Measurements from ENCODE around the gene MCM9. TPM values are rescaled to one million over a fixed set of nuclear protein-coding genes. Genes with fewer than 3 reads are reported as not detected.

Gene MCM9
- 17.6 to 21.7 TPM (median 19.4 TPM) in 3 replicates for total RNA-seq

GRCh38 chr6:118934461-118935330, at the start of gene MCM9:
Gene MCM9 (minus strand): TSS chr6:118935159. CDS start chr6:118931723, 3,436 bp downstream.
- H3K4me1 Mint-ChIP-seq, result peaks cover 18% of the 10 kb centered on the region
- DNase-seq (ENCODE audit: low spot score in 2 of 2, unreplicated experiment in 2 of 2), result peak; percentile 74 to 85
- H3K27ac Mint-ChIP-seq, result peak within 1 kb of the TSS; percentile 96
- no peaks in the 10 kb centered on the region for H3K9me3 Mint-ChIP-seq
- TF ChIP-seq, protein P1, sequence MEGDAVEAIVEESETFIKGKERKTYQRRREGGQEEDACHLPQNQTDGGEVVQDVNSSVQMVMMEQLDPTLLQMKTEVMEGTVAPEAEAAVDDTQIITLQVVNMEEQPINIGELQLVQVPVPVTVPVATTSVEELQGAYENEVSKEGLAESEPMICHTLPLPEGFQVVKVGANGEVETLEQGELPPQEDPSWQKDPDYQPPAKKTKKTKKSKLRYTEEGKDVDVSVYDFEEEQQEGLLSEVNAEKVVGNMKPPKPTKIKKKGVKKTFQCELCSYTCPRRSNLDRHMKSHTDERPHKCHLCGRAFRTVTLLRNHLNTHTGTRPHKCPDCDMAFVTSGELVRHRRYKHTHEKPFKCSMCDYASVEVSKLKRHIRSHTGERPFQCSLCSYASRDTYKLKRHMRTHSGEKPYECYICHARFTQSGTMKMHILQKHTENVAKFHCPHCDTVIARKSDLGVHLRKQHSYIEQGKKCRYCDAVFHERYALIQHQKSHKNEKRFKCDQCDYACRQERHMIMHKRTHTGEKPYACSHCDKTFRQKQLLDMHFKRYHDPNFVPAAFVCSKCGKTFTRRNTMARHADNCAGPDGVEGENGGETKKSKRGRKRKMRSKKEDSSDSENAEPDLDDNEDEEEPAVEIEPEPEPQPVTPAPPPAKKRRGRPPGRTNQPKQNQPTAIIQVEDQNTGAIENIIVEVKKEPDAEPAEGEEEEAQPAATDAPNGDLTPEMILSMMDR (IDR thresholded peaks at IDR 0.05; ENCODE audit: unreplicated experiment), result no peak
- H3K4me3 Mint-ChIP-seq, result peak within 1 kb of the TSS; percentile 93
- H3K27me3 Mint-ChIP-seq (ENCODE audit: low read depth), result no peaks in the 10 kb centered on the region
- H3K36me3 Mint-ChIP-seq, result peaks cover 8% of the 10 kb centered on the region

DNA sequence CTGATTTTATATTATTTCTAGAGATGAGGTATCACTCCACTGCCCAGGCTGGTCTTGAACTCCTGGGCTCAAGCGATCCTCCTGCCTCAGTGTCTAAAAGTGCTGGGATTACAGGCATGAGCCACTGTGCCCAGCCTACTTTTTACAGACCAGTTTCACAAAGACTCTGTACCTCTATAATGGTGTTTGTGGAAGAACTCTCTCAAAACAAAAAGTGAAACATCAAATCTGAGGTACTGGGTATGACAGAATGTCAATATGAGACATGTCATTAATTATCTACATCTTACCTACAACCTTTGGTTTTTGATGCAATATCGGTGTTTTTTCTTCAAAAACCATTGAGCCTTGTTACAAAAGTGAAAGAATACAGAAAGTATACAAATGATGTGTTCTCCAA, 49.4 kb upstream of the MCM9 start:
- Mint-ChIP-seq H3K4me1 (no peaks in the 10 kb centered on the region), H3K9me3 (no peaks in the 10 kb centered on the region), H3K36me3 (no peaks in the 10 kb centered on the region), H3K27me3 (ENCODE audit: low read depth) (no peaks in the 10 kb centered on the region), H3K27ac (no peak overlapping the region), H3K4me3 (no peak overlapping the region)
- TF ChIP-seq, protein P1 (IDR thresholded peaks at IDR 0.05; ENCODE audit: unreplicated experiment), result no peak
- no peak for DNase-seq (ENCODE audit: low spot score in 2 of 2, unreplicated experiment in 2 of 2)

GRCh38 chr6:118982575-118982911, 47.6 kb upstream of the MCM9 start:
- no peak overlapping the region for H3K27ac Mint-ChIP-seq
- H3K9me3 Mint-ChIP-seq, result no peaks in the 10 kb centered on the region
- DNase-seq (ENCODE audit: low spot score in 2 of 2, unreplicated experiment in 2 of 2), result no peak
- TF ChIP-seq, protein P1 (IDR thresholded peaks at IDR 0.05; ENCODE audit: unreplicated experiment), result no peak
- peaks cover 3% of the 10 kb centered on the region for H3K4me1 Mint-ChIP-seq
- no peak overlapping the region for H3K4me3 Mint-ChIP-seq
- peaks cover 3% of the 10 kb centered on the region for H3K36me3 Mint-ChIP-seq
- no peaks in the 10 kb centered on the region for H3K27me3 Mint-ChIP-seq (ENCODE audit: low read depth)

DNA sequence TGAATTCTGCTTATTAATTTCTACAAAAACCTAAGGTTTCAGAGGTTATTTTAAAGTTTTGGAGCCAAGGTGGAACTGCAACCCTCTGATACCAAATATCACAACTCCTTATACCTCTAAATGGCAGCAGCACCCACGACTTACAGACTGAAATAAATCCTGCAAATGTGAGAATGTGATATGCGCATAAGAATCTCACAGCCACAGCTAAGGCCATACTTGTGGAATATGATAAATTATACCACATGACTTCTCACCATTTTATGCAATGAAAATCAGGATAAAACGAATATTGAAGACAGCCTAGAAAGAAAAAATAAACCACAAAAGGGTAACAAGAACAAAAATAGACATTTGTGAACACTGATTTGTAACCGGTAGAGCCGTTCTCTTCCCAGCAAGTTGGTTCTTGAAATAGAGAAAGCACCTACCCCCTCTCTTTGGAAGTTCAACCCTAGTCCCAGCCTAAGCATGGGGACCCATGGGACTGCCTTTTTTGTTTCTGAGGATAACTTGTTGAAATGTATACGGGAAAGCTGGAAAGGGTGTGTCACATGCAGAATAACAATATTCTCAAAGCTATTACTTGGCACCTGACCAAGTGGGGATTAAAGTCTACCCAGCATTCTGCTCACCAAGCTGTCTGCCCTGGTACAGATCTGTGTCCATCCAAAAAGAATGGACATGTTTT, 47.1 kb upstream of the MCM9 start:
- Mint-ChIP-seq H3K36me3 (peaks cover 3% of the 10 kb centered on the region), H3K27me3 (ENCODE audit: low read depth) (no peaks in the 10 kb centered on the region), H3K4me1 (peaks cover 3% of the 10 kb centered on the region), H3K27ac (no peak overlapping the region), H3K9me3 (no peaks in the 10 kb centered on the region), H3K4me3 (no peak overlapping the region)
- TF ChIP-seq, protein P1 (IDR thresholded peaks at IDR 0.05; ENCODE audit: unreplicated experiment), result no peak
- no peak for DNase-seq (ENCODE audit: low spot score in 2 of 2, unreplicated experiment in 2 of 2)

DNA sequence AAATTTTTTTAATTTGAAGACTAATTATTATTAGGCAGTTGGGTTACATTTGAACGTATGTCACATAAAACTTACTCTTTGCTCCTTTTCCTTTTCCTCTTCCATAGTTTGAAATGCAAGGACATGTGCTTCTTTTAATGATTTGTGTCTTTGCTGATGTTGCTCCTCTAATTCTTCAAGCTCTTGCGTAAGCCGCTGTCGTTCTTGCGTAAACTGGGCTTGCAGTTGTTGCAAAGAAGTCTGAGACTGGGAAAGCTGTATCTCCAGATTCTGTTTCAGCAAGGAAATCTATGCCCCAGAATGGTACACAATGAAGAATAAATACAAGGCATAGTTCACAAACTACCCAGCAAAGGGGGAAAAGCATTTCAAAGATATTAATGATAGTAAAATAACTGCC, 45.1 kb upstream of the MCM9 start:
- no peak overlapping the region for H3K4me3 Mint-ChIP-seq
- H3K27ac Mint-ChIP-seq, result no peak overlapping the region
- peaks cover 7% of the 10 kb centered on the region for H3K36me3 Mint-ChIP-seq
- peaks cover 3% of the 10 kb centered on the region for H3K9me3 Mint-ChIP-seq
- H3K4me1 Mint-ChIP-seq, result peaks cover 3% of the 10 kb centered on the region
- TF ChIP-seq, protein P1 (IDR thresholded peaks at IDR 0.05; ENCODE audit: unreplicated experiment), result no peak
- no peak for DNase-seq (ENCODE audit: low spot score in 2 of 2, unreplicated experiment in 2 of 2)
- H3K27me3 Mint-ChIP-seq (ENCODE audit: low read depth), result no peaks in the 10 kb centered on the region
